GM12891 (cell line): Measurements from ENCODE around the gene RHD.

Experiments
- PAX5 ChIP-seq: IDR thresholded peaks from 2 replicates; pipeline ENCODE4 v1.6.1; 2011; ENCODE audit warnings: low read length, moderate library complexity, mild to moderate bottlenecking; ENCODE audit not compliant: insufficient read depth, severe bottlenecking
- POLR2A ChIP-seq: IDR thresholded peaks from 2 replicates; pipeline ENCODE4 v1.6.1; 2011; ENCODE audit warnings: low read depth, low read length, control low read depth
- POLR2AphosphoS5 ChIP-seq: IDR thresholded peaks from 2 replicates; pipeline ENCODE4 v1.6.1; 2011; ENCODE audit warnings: low read depth, low read length, control low read depth
- POU2F2 ChIP-seq: IDR thresholded peaks from 2 replicates; pipeline ENCODE4 v1.6.1; 2011; ENCODE audit warnings: low read depth, mild to moderate bottlenecking, control low read depth, low read length, moderate library complexity
- SPI1 ChIP-seq: IDR thresholded peaks from 2 replicates; pipeline ENCODE4 v1.6.1; 2011; ENCODE audit warnings: low read depth, low read length, control low read depth
- TAF1 ChIP-seq: IDR thresholded peaks from 2 replicates; pipeline ENCODE4 v1.6.1; 2011; ENCODE audit warnings: low read depth, low read length, control low read depth

- TF ChIP-seq POLR2A, result no peak
- no peak for TF ChIP-seq TAF1
- no peak for TF ChIP-seq POLR2AphosphoS5
- TF ChIP-seq SPI1, result no peak
- no peak for TF ChIP-seq PAX5
- TF ChIP-seq POU2F2, result no peak
Measured at GRCh38 chr1:25342846-25343245, 70.5 kb downstream of the RHD start.
